T follicular helper cell (primary cell): ENCODE data around the gene NSG1.

ENCODE experiments used
- DNase-seq: peaks from one replicate; pipeline ENCODE4 v3.0.0-alpha.2; 2020; ENCODE audit warnings: low read depth

NSG1 gene

DNA sequence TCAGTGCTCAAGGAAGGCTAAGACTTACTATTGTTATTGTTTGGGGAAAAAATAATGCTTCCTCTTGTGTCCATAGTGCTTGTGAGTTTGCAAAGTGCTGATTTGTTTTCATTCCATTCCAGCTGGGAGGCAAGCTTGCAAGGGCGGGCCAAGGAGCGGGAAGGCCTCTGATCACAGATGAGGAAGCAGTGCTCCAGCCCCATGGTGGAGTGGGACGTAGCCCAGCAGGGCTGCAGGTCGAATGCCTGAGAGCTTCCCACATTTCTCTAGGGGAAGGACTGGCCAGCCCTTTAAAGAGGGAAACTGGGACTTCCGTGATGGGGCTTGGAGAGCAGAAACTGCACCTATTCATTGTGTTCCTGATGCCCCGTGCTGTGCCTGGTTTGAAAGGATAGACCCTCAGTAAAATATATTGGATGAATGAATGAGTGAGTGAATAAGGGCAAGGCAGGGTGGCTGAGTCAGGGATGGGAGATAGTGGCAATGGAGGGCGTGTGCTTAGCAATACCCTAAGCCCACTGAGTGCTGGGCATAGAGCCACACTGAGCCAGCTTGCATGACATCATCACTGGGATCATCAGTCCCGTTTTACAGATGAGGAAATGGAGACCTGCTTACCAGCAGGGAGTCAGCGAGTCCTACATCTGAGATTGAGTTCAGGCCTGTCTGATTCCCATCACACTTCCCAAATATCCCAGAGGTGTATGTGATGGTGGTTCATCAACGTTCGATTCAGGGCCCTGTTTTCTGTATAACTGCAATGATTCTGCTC is 17.9 kb upstream of the NSG1 start:
- no peak for DNase-seq

DNA sequence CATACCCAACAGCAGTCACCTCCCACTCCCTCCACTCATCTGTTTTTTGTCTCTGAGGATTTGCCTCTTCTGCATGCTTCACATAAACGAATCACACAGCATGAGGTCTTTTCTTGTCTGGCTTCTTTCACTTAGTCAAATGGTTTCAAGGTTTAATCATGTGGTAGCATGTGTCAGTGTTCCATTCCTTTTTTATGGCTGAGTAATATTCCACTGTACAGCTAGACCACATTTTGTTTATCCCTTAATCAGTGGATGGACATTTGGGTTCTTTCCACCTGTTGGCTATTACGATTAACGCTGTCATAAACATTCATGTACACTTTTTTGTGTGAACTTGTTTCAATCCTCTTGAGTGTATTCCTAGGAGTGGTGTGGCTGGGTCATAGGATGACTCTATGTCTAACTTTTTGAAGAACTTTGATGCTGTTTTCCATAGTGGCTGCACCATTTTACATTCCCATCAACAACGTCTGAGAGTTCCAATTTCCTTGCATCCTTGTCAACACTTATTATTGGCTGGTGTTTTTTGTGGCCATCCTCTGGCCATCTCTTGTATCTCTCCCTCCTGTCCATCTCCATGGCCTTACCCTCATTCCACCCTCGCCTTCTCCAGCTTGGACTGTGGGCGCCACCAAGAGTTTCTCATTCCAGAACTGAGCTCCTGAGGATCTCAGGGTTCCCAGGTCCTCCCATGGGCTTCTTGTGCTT is 12.4 kb upstream of the NSG1 start:
- DNase-seq = no peak

DNA sequence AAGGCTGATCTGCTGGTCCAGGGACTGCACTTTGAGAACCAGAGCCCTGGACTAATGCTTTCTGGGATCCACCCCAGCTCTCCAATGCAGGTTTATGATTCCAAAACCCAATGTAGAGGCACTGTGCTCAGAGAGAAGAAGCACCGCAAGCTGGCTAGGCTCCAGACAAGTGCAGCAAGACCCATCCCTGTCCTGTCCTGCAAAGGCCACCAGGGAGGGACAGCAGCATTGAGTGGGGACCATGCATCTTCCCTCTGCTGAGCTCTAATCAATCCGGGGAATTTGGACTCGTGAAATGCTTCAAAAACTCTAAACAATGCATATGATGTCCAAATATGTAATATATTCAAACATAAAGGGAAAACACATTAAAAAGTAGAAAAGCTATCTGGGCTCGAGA is 10.8 kb upstream of the NSG1 start:
- DNase-seq = no peak

DNA sequence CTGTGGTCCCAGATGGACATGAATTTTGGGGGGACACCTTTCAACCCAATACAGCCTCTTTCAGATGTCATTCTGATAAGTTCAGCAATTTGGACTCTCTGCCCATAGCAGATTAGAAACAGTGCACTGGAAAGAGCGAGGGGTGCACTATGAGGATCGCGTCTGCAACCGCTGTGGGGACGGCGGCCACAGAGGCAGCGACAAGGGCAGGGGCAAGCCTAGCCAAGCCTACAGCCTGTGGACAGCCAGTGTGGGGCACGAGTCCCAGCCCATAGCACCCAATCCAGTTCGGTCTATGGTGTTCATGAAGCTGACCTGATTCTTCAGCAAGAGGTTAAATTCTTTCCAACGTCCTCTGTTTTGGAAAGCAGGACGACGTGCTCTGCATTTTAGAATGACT is 9.7 kb upstream of the NSG1 start:
- DNase-seq = no peak

DNA sequence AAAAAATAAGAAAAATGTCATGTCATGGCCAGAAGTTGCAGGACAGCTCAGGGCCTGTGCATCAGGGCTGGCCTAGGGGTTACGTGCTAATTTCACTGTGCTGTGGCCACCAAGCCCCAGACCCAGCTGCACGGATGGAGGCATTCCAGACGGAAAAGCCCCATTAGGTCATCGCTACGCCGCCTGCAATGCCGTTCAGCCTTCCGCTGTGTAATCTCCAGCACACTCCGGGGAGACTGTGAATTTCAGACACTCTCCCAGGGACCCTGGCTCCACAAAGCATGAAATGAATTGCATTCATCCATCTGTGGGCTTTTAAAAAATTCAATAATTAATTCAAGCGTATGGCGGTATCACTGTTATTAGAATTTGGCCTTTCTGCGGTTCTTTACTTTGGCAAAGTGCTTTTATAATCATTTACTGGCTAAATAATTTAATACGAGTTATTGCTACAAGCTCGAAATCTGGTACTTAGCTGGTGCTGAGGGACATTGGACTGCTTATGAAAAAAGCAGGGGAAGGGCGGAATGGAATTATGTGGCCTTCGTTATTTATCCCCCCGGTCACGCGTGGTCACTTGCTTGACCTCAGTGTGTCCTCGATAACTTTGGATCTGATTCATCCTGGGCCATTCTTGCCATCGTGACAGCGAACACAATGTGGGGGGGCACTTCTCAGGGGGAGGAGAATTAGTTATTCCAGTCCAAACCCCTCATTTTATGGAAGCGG is 9.0 kb upstream of the NSG1 start:
- no peak for DNase-seq

DNA sequence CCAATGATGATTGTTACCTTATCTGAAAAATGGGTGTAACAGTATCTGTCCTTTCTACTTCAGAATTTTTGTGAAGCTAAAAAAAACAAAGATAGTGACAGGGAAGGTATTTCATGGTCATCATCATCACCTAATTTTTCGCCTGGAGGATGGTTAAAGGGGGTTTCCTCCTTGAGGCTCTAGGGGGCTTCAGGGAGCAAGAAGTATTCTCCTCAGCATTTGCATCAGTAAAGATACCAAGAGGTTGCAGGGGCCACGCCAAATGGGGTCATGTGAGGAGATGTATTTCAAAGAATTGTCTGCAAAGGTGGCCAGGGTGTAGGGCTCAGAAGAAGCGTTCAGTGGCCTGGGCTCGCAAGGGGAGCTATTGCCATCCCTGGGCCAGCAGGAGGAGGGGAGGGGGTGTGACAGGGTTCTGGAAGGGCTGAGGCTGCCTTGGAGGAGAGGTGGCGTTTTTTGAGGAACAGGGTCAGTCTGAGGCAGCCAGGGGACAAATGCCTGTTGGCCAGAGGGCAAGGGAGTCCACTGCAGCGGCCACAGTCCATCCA is 7.3 kb upstream of the NSG1 start:
- no peak for DNase-seq

DNA sequence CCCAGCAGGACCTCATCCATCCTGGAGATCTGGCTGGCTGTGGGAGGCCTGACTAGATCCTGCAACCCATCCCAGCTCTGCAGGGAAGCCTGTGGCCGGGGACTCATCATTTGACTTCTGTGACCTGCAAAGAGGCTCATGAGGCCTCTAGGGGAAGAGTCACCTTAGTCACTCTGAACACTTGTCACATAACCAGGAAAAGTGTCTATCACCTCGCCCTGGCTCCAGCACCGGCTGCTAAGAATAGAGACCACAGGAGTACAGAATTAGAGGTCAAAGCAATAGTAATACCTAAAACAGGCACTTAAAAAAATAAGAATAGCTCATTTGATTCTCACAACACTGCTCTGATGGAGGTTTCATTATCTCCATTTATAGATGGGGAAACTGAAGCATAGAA is 3.8 kb upstream of the NSG1 start:
- no peak for DNase-seq

DNA sequence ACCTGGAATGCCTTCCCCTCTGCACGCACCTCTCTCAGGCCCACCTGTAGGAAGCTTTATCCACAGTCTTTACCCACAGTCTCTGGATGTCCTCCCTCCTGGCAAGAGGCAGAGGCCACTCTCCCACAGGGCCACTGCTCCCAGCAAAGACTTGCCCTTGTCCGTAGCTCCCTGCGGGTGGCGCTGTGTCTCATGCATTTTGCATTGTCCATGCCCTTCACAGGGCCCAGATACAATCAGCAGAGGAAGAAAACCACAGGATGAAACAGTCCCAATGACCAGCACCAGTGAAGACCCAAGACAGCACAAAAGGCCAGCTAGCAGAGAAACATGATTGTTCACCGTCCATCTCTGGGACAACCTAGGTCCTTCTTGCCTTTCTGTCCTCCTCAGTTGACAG is 2.1 kb upstream of the NSG1 start:
- DNase-seq = no peak

DNA sequence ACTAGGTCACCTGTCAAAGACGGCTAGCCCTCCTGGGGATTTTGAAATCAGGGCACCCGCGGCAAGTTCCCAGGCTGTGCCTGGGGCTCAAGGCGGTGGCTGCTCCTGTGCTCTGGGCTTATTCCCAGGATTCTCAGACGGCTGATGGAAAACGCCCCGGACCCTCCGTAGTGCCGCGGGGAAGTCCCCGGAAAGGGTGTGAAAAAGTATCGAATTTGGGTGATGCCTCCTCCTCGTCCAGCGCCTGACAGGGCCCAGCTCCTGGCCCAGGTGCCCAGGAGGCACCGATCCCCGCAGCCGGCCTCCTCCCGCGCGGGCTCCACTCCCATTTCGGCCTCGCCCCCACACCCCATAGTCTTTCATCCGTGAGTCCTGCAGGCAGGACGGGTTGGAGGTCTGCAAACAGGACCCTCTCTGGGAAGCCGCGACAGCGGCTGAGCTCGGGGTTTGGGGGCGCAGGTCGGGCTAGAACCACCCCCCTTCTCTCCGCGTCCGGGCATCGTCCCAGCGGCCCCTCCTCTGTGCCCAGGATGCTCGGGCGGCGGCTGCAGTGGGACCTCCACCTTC is 1.1 kb upstream of the NSG1 start:
- no peak for DNase-seq

DNA sequence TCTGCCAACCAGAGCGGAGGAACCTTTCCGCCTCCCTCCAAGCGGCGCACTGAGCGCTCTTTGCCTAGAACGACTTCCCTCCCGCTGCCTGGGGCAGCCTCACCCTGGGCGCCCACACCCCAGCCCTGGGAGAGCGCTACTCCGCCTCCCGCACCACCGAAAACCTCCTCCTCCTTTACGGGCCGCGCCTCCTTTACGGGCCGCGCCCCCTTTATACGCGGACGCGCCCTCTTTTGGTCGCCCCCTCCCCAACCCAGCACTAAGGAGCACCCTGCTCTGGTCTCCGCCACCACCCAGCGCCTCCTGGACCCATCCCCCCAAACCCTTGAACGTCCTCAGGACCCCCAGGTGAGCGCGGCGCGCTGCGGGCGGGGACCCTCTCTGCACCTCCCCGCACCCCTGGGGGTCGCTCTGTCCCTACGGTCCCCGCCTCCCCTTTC is 586 bp upstream of the NSG1 start:
- DNase-seq = no peak

DNA sequence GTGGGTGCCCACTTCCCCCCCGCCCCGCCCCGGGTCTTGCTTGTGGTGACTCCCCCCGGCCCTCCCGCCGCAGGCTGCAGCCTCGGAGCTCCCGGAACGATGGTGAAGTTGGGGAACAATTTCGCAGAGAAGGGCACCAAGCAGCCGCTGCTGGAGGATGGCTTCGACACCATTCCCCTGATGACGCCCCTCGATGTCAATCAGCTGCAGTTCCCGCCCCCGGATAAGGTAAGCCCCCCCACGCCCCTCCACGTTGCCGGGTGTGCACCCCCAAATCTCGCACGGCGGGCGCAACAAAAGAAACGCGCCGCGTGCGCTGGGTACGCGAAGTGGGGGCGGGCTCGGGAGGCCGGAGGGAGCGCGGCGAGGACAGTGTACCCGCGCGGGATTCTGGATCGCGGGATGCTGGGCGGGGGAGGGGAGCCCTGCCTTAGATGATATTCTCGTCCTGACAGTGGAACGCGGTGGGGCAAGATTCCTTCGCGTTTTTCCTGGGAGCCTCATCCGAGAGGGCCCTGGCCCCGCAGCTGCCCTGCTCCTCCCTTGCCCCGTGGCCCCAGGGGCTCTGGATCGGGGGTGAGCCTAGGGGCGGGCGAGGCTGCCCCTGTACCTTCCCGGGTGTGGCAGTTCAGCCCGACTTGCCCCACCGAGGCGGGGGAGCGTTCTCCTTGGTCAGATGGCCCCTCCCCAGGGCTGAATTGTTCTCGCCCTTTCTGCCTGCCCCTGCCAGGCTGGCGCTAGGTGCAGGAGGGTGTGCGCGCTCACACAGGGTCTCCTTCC is 819 bp downstream of the NSG1 start:
- DNase-seq = no peak

DNA sequence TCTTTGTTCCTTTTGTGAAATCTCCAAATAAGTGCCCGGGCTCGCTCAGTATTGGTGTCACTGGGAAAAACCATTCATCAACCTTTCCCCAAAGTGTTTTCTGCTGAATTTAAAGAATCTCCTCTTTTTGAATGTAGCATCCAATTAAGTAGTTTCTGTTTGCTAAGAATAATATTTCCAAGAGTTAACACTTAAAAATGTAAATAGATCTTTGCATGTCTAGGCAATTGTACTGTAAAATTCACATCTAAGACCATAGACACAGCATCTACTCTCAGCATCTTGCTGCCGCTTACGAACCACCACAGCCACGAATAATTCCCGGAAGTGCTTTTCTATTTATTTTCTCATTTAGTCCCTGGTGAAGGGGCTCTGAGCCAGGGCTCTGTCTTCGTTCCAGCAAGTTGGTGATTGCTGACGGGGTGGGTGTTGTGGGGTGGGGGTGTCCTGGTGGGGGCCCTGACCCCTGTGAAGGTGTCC is 1.4 kb downstream of the NSG1 start:
- DNase-seq = no peak

DNA sequence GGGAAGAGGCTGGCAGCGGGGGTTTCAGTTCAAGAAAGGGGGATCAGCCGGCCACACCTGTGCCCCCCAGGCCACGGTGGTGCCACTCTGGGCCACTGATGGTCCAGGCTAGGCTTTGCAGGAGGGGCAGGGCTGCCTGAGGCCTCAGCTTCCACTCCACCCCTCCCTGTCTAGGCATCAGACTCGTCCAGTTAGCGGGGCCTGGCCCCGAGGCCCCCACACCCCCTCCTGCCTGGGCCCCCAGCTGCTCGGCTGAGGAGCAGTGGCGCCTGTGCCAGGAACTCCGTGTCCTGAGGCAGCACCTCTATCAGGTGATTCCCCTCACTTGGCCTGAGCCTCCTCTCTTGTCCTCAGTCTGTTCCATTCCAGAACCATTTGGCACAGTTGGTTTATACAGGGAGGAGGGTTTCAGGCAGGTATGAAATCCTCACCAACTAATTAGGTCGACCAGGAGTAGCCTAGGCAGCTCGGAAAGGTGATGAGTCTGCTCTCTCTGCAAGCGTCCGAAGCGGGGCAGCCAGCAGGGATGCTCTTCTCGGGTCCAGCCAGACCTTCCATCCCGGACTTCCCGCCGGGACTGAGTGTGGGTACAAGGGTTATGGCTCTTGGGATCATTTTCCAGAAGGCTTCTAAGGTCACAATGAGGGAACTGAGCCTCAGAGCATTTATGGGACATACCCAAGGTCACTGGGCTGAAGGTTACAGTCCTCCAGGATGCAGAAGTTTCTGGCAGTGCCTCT is 2.1 kb downstream of the NSG1 start:
- DNase-seq = no peak

DNA sequence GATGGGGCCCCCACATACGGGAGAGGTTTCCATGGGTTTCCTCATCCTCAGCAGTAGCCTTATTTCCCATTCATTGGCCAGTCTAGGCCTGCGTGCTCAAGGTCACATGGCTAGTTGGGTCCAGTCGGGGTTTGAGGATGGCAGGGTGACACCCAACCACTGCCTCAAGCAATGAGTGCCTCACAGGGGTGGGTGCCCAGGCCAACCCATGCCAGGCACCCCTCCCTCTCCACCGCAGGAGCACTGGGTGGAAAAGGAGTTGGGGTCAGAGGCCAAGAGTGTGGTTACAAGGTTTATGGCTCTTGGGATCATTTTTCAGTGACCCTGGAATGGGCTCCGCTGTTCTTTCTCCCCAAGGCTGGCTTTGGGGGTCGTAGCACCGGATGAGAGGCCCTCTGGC is 3.1 kb downstream of the NSG1 start:
- no peak for DNase-seq

DNA sequence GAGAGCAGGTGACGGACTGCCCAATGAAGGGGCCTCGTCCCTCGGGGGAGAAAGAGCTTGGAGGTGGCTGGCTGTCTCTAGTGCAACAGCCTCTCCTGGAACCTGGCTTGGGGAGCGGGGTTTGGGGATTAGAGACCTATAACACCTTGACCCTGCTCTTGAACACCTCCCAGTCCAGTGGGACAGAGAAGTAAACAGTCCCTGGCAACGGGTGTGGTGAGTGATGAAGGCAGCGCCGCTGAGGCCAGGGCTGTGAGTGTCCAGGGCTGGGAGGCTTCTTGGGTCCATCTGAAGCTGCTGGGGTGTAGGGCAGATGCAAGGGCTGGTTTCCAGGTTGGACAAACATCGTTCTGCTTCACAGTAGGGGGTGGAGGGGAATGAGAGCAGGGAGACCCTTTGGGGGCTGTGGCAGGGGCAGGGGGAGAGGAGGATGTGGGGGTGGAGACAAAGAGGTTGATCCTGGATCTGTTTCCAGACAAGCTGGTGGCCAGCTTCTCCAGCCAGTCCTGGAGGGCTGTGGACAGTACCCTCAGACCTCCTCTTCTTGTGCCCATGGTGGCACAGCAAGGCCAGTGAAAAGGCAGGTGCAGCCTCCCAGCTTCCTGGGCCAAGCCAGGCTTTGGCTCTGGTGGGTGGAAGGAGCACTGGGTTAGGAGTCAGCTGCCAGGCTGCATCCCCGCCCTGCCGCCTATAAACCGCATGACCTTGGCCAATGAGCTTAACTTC is 3.8 kb downstream of the NSG1 start:
- DNase-seq = no peak

DNA sequence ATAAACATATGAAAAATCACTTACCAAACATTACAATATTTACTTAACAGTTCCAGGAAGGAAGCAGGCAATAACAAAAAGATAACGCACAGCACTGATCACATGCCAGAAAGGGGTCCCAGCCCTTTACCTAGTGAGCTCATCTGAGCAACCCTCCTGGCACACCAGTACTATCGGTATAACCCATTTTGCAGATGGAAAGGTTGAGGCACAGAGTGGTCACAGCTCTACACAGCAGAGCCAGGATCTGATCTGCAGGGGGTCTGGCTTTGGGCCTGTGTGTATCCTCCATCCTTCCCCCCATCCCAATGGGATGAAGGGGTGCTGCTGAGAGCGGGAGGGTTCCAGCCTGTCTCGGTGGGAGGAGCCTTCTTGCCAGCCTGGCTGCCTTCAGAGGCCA is 5.0 kb downstream of the NSG1 start:
- no peak for DNase-seq

DNA sequence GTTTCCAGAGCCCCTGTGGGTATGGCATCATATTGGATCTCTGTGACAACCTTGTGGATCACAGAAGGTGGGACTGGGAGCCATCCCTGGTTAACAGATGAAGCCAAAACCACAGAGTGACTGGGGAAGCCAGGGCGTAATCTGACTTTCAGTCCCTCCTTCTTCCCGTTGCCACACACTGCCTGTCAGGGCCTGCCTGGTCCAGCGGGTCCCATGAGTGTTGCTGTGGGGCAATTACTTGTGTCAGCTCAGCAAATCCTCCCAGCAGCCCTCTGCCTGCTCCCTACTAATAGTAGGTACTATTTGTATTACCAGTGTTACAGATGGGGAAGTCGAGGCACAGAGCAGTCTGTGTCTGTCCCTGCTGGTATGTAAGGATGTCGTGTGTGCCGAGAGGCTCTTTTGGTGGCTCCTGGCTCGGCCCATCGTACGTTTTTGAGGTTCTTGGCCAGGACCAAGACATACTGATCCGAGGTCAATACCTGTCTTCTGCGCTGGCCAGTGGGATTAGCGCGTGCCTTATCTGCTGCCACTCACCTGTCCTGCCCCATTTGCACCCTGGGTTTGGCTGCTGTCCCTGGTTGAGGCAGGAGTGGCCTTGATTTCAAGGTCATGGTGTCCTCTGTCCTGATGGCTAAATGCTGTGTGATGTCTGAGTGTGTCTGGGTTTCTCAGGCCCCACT is 5.7 kb downstream of the NSG1 start:
- no peak for DNase-seq

DNA sequence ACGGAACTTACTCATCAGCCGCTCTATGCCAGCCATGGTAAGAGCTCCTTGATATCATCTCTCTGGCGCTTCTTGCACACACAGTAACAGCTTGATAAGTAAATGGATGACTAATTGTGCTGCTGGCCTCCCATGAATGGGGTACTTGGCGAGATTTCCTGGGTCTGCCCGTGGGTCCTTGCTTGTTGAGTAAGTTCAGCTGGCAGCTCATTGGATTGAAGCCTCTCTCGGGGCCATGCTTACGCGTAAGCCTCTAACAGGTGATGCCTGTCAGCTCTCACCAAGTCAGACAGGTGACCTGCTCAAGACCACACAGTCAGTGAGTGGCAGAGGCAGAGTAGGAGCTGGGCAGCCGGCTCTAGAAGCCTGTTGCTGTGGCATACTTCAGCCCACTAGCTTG is 7.7 kb downstream of the NSG1 start:
- DNase-seq = no peak

DNA sequence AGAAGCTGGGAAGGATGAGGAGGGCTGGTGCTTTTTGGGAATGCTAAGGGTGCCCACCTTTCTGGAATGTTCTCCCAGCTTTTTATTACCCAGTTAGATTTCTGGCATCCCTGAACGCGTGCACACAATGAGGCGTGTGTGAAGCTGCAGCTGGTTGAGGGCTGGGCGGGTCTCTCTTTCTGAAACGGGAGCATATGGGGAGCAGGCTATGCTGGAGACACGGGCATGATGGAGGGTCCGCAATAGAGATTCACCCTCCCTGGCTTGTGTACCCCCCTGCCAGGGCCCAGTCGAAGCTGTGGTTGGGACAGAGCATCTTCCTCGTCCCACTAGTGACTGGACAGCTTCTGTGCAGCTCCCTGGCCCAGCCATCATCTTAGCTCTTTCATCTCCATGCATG is 8.5 kb downstream of the NSG1 start:
- DNase-seq = no peak
